HepG2 (cell line): ENCODE results near the gene LMAN2L. TPM values are rescaled to one million over a fixed set of nuclear protein-coding genes. Genes with fewer than 3 reads are reported as not detected.
A peak's percentile ranks its signal among the peaks of the same experiment; 100 is the strongest.

Experiments
- BORCS8-MEF2B ChIP-seq: sonication (generic); formaldehyde crosslinking; IDR thresholded peaks from 2 replicates; pipeline ENCODE4 v1.8.0; 2022; ENCODE audit warnings: mild to moderate bottlenecking, missing genetic modification reagents
- FOSL2 ChIP-seq: sonication (generic); formaldehyde crosslinking; IDR thresholded peaks from 2 replicates; pipeline ENCODE4 v1.4.0; 2020; ENCODE audit warnings: missing genetic modification reagents
- HNF4G ChIP-seq, 2 experiments: sonication (generic) in 1 of 2; formaldehyde crosslinking in 1 of 2; IDR thresholded peaks; 2 replicates each; pipeline versions ENCODE4 v1.4.0 to v1.6.1; 2011 to 2020; ENCODE audit warnings: borderline replicate concordance in 2 of 2, low read depth in 2 of 2, mild to moderate bottlenecking in 2 of 2, low read length in 1 of 2, missing genetic modification reagents in 1 of 2, moderate library complexity in 1 of 2
- HOXA9 ChIP-seq: sonication (generic); formaldehyde crosslinking; IDR thresholded peaks from 2 replicates; pipeline ENCODE4 v1.8.1; 2022; ENCODE audit warnings: missing genetic modification reagents, mild to moderate bottlenecking, moderate library complexity, borderline replicate concordance
- ISL2 ChIP-seq: sonication (generic); formaldehyde crosslinking; IDR thresholded peaks from 2 replicates; pipeline ENCODE4 v1.5.0; 2020; ENCODE audit warnings: missing genetic modification reagents
- KAT2B ChIP-seq: fragments of 150-350 bp; IDR thresholded peaks from 2 replicates; pipeline ENCODE4 v1.6.1; 2014; ENCODE audit warnings: low read depth, low read length, borderline replicate concordance
- MAFF ChIP-seq: IDR thresholded peaks from 2 replicates; pipeline ENCODE4 v1.6.1; 2011; ENCODE audit warnings: low read depth, low read length, improper control_type of control experiment
- MEIS1 ChIP-seq: sonication (generic); formaldehyde crosslinking; IDR thresholded peaks from 2 replicates; pipeline ENCODE4 v1.9.0; 2021; ENCODE audit warnings: mild to moderate bottlenecking, missing genetic modification reagents, moderate library complexity, borderline replicate concordance
- RBAK ChIP-seq: sonication (generic); formaldehyde crosslinking; IDR thresholded peaks from 2 replicates; pipeline ENCODE4 v1.5.1; 2020; ENCODE audit warnings: mild to moderate bottlenecking, missing genetic modification reagents
- TOPORS ChIP-seq: sonication (generic); formaldehyde crosslinking; IDR thresholded peaks from 2 replicates; pipeline ENCODE4 v1.8.0; 2023; ENCODE audit warnings: mild to moderate bottlenecking, missing genetic modification reagents
- ZKSCAN5 ChIP-seq: sonication (generic); formaldehyde crosslinking; IDR thresholded peaks from 2 replicates; pipeline ENCODE4 v1.5.1; 2020; ENCODE audit warnings: mild to moderate bottlenecking, missing genetic modification reagents
- ZNF20 ChIP-seq: sonication (generic); formaldehyde crosslinking; IDR thresholded peaks from 2 replicates; pipeline ENCODE4 v1.4.0; 2020; ENCODE audit warnings: mild to moderate bottlenecking, moderate library complexity, missing genetic modification reagents
- ZNF224 ChIP-seq: sonication (generic); formaldehyde crosslinking; IDR thresholded peaks from 2 replicates; pipeline ENCODE4 v1.5.0; 2020; ENCODE audit warnings: mild to moderate bottlenecking, missing genetic modification reagents
- ZNF558 ChIP-seq: sonication (generic); formaldehyde crosslinking; IDR thresholded peaks from 2 replicates; pipeline ENCODE4 v1.9.0; 2022; ENCODE audit warnings: mild to moderate bottlenecking, missing genetic modification reagents, borderline replicate concordance
- ZNF724P ChIP-seq: sonication (generic); formaldehyde crosslinking; IDR thresholded peaks from 2 replicates; pipeline ENCODE4 v1.8.0; 2022; ENCODE audit warnings: missing genetic modification reagents, borderline replicate concordance
- ZSCAN29 ChIP-seq: sonication (generic); formaldehyde crosslinking; conservative IDR thresholded peaks from 2 replicates; pipeline ENCODE4 v1.4.0; 2020; ENCODE audit warnings: mild to moderate bottlenecking, missing genetic modification reagents
- polyA plus RNA-seq, 8 experiments: library from polyadenylated mRNA; depleted of rRNA in 3 of 8; stranded (reverse) in 7 of 8; unstranded in 1 of 8; fragments of >200 nt; fragmentation: Illumina TruSeq in 4 of 8; extraction: Trizol in 4 of 8; gene quantifications; 2 replicates each; pipeline versions ENCODE4 v1.2.1 to v1.2.3, GENCODE V29; 2011 to 2016; ENCODE audit warnings: low read depth in 4 of 8, missing spikeins in 1 of 8, mixed read lengths in 1 of 8; ENCODE audit not compliant: insufficient read depth in 1 of 8
- total RNA-seq, 5 experiments: library from RNA; depleted of rRNA; stranded (reverse); fragments of >200 nt; fragmentation: Illumina TruSeq; extraction: Trizol; gene quantifications; 2 replicates each; pipeline ENCODE4 v1.2.3, GENCODE V29; 2016; ENCODE audit warnings: low read depth in 1 of 5
- TF ChIP-seq, protein P1 (sequence below): sonication (generic); formaldehyde crosslinking; IDR thresholded peaks from 2 replicates; pipeline ENCODE4 v1.8.1; 2022; ENCODE audit warnings: low read depth, mild to moderate bottlenecking, missing genetic modification reagents
- TF ChIP-seq, protein P2 (sequence below): sonication (generic); formaldehyde crosslinking; IDR thresholded peaks from 2 replicates; pipeline ENCODE4 v1.5.0; 2020; ENCODE audit warnings: mild to moderate bottlenecking, missing genetic modification reagents
- TF ChIP-seq, protein P3 (sequence below): sonication (generic); formaldehyde crosslinking; IDR thresholded peaks from 2 replicates; pipeline ENCODE4 v1.4.0; 2020; ENCODE audit warnings: mild to moderate bottlenecking, missing genetic modification reagents
- TF ChIP-seq, protein P4 (sequence below): sonication (generic); formaldehyde crosslinking; IDR thresholded peaks from 2 replicates; pipeline ENCODE4 v1.4.0; 2020; ENCODE audit warnings: missing genetic modification reagents, mild to moderate bottlenecking, borderline replicate concordance

LMAN2L gene
- total and polyA plus RNA-seq, 2 of the 13 experiments (the other 11 are each of a cell fraction or from before 2014, with no cell fraction given) = 39.1 to 57.9 TPM

DNA sequence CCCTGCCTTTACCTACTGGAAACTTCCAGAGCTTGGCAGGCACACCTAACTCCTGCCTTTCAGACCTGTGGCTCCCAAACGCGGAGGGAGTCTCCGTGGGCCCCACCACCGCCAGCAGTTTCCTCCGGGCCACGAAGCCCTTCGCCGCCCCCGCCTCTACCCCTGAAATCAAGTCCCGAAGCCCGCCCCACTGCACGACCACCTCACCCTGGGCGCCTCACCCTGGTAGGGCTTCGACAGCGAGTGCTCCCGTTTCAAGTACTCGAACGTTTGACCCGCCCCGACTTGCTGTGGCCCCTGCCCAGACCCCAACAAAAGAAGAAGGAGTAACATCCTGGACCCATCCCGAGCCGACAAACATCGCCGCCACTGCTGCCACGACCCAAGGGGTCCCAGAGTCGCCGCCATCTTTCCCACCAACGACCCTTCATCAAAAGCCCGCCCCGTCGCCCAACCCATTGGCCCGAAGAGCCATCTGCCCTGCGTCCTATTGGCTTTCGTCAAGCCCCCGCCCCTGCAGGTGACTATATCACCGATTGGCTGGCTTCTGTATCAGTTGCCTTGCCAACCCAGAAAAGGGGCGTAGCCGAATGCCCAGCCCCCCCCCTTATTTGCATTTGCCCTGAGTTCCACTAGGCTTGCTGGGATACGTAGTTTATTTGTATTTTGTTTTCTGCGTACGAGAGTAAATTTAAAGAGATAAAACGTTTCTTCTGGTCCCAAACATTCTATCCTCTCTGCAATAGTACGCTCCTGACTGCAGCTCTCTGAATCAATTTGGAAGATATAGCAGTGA, at the start of gene LMAN2L (continued):
- TF ChIP-seq, protein P1, sequence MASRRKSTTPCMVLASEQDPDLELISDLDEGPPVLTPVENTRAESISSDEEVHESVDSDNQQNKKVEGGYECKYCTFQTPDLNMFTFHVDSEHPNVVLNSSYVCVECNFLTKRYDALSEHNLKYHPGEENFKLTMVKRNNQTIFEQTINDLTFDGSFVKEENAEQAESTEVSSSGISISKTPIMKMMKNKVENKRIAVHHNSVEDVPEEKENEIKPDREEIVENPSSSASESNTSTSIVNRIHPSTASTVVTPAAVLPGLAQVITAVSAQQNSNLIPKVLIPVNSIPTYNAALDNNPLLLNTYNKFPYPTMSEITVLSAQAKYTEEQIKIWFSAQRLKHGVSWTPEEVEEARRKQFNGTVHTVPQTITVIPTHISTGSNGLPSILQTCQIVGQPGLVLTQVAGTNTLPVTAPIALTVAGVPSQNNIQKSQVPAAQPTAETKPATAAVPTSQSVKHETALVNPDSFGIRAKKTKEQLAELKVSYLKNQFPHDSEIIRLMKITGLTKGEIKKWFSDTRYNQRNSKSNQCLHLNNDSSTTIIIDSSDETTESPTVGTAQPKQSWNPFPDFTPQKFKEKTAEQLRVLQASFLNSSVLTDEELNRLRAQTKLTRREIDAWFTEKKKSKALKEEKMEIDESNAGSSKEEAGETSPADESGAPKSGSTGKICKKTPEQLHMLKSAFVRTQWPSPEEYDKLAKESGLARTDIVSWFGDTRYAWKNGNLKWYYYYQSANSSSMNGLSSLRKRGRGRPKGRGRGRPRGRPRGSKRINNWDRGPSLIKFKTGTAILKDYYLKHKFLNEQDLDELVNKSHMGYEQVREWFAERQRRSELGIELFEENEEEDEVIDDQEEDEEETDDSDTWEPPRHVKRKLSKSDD (CRISPR knock-in tag) = 0 out of 2 replicates have a peak, but pooled peaks have one; percentile 17
- TF ChIP-seq RBAK (CRISPR knock-in tag) (no peak), MAFF (0 out of 2 replicates have a peak, but pooled peaks have one; percentile 23), FOSL2 (CRISPR knock-in tag) (no peak), TOPORS (0 out of 2 replicates have a peak, but pooled peaks have one; percentile 80), HNF4G (IDR thresholded peaks at IDR 0.05; ENCODE audit: borderline replicate concordance, low read depth, low read length) (no peak), HNF4G (CRISPR knock-in tag; IDR thresholded peaks at IDR 0.05; ENCODE audit: borderline replicate concordance, low read depth) (no peak), ISL2 (CRISPR knock-in tag) (peak; percentile 29; the same call in 1 of the 2 replicates), BORCS8-MEF2B (CRISPR knock-in tag) (peak; percentile 71), ZNF20 (CRISPR knock-in tag) (no peak), HOXA9 (CRISPR knock-in tag) (no peak), ZNF558 (CRISPR knock-in tag) (no peak), ZKSCAN5 (CRISPR knock-in tag) (peak; percentile 37; the same call in 1 of the 2 replicates), KAT2B (no peak), MEIS1 (CRISPR knock-in tag) (peak; percentile 53; the same call in 1 of the 2 replicates), ZNF724P (CRISPR knock-in tag) (no peak), ZNF224 (CRISPR knock-in tag) (no peak), ZSCAN29 (CRISPR knock-in tag) (no peak)
- TF ChIP-seq, protein P2, sequence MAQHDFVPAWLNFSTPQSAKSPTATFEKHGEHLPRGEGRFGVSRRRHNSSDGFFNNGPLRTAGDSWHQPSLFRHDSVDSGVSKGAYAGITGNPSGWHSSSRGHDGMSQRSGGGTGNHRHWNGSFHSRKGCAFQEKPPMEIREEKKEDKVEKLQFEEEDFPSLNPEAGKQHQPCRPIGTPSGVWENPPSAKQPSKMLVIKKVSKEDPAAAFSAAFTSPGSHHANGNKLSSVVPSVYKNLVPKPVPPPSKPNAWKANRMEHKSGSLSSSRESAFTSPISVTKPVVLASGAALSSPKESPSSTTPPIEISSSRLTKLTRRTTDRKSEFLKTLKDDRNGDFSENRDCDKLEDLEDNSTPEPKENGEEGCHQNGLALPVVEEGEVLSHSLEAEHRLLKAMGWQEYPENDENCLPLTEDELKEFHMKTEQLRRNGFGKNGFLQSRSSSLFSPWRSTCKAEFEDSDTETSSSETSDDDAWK (CRISPR knock-in tag) = no peak
- TF ChIP-seq, protein P3, sequence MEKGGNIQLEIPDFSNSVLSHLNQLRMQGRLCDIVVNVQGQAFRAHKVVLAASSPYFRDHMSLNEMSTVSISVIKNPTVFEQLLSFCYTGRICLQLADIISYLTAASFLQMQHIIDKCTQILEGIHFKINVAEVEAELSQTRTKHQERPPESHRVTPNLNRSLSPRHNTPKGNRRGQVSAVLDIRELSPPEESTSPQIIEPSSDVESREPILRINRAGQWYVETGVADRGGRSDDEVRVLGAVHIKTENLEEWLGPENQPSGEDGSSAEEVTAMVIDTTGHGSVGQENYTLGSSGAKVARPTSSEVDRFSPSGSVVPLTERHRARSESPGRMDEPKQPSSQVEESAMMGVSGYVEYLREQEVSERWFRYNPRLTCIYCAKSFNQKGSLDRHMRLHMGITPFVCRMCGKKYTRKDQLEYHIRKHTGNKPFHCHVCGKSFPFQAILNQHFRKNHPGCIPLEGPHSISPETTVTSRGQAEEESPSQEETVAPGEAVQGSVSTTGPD (CRISPR knock-in tag) = no peak
- TF ChIP-seq, protein P4, sequence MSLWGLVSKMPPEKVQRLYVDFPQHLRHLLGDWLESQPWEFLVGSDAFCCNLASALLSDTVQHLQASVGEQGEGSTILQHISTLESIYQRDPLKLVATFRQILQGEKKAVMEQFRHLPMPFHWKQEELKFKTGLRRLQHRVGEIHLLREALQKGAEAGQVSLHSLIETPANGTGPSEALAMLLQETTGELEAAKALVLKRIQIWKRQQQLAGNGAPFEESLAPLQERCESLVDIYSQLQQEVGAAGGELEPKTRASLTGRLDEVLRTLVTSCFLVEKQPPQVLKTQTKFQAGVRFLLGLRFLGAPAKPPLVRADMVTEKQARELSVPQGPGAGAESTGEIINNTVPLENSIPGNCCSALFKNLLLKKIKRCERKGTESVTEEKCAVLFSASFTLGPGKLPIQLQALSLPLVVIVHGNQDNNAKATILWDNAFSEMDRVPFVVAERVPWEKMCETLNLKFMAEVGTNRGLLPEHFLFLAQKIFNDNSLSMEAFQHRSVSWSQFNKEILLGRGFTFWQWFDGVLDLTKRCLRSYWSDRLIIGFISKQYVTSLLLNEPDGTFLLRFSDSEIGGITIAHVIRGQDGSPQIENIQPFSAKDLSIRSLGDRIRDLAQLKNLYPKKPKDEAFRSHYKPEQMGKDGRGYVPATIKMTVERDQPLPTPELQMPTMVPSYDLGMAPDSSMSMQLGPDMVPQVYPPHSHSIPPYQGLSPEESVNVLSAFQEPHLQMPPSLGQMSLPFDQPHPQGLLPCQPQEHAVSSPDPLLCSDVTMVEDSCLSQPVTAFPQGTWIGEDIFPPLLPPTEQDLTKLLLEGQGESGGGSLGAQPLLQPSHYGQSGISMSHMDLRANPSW (CRISPR knock-in tag) = no peak
